GM12801 (cell line): ENCODE measurements around the gene LPP.

ENCODE experiments used
- TF ChIP-seq, protein P1 (sequence below): IDR thresholded peaks from one replicate; pipeline ENCODE4 v1.5.1; 2011; ENCODE audit warnings: control low read depth; ENCODE audit not compliant: insufficient read length; ENCODE audit errors: extremely low read depth

Gene LPP, protein sequence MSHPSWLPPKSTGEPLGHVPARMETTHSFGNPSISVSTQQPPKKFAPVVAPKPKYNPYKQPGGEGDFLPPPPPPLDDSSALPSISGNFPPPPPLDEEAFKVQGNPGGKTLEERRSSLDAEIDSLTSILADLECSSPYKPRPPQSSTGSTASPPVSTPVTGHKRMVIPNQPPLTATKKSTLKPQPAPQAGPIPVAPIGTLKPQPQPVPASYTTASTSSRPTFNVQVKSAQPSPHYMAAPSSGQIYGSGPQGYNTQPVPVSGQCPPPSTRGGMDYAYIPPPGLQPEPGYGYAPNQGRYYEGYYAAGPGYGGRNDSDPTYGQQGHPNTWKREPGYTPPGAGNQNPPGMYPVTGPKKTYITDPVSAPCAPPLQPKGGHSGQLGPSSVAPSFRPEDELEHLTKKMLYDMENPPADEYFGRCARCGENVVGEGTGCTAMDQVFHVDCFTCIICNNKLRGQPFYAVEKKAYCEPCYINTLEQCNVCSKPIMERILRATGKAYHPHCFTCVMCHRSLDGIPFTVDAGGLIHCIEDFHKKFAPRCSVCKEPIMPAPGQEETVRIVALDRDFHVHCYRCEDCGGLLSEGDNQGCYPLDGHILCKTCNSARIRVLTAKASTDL

DNA sequence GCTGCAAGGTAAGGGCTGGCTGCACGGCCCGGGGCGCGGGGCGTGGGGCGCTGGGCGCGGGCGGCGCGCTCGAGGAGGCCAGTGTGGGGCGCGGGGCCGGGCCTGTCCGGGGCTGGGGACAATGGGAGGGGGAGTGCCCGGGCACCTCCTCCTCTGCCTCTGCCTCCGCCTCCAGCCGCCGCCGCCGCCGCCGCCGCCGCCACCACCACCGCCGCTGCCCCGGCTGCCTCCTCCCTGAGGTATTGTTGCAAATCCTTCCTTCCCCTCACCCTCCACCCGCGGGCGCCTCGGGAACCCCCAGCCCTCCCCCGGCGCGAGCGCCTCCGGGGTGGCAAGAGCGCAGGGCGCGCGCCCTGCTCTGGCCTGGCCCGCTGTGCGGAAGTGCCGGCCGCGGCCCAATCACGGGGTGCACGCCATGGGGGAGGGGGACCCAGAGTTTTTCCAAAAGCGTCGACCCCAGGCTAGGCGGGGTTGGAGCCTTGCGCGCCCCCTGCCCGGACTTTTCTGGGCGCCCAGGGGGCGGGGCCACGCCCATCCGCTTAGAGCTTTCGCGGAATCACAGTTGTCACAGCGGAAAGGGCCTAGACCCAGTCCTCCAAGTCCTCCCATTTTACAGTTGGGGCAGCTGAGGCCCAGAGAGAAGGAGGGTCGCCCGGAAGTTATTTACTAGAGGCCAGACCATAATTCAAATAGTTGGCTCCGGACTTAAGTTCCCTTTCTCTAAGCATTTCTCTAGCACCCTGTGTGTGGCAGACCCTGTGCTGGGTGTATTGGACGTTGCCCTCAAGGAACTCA is at the start of gene LPP:
Gene LPP (plus strand): TSS at position 144 of the 795 bp plus-strand sequence. CDS start 251,964 bp downstream, outside the sequence.
- TF ChIP-seq, protein P1, sequence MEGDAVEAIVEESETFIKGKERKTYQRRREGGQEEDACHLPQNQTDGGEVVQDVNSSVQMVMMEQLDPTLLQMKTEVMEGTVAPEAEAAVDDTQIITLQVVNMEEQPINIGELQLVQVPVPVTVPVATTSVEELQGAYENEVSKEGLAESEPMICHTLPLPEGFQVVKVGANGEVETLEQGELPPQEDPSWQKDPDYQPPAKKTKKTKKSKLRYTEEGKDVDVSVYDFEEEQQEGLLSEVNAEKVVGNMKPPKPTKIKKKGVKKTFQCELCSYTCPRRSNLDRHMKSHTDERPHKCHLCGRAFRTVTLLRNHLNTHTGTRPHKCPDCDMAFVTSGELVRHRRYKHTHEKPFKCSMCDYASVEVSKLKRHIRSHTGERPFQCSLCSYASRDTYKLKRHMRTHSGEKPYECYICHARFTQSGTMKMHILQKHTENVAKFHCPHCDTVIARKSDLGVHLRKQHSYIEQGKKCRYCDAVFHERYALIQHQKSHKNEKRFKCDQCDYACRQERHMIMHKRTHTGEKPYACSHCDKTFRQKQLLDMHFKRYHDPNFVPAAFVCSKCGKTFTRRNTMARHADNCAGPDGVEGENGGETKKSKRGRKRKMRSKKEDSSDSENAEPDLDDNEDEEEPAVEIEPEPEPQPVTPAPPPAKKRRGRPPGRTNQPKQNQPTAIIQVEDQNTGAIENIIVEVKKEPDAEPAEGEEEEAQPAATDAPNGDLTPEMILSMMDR: no peak

DNA sequence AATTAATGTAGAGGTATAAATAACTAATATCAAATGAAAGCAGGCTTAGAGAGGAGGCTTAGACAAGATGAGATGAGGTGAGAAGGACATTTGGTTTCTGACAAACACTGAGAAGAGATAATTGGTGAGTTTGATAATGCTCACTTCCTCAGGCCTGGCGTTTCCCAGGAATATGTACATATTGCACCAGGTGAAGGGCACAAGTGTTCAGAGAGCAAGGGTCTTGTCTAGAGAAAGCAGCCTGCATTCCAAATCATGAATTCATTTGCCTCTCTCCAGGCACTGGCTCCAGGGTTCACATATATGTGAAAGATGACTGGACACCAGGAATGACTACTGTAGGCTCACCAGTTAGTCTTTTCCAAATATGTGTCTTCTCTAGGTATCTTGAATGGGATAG is 48.0 kb upstream of the LPP start:
- TF ChIP-seq, protein P1: no peak

DNA sequence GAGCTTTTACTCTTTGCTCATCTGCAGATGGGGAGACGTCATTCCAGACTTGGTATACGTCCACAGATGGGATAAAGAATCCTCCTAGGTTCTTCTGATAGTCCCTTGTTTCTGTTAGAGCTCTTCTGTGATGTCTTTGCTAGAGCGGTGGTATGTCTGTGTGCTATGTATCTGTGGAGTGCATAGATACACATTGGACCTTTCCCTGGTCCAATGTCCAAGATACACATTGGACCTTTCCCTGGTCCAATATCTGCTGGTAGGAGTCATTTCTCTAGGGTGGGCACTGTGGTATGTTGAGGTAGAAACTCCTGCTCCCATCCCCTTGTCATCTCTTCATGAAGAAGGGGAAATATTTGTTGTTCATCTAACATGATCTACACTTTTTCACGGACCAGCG is 47.5 kb upstream of the LPP start:
- TF ChIP-seq, protein P1: no peak

DNA sequence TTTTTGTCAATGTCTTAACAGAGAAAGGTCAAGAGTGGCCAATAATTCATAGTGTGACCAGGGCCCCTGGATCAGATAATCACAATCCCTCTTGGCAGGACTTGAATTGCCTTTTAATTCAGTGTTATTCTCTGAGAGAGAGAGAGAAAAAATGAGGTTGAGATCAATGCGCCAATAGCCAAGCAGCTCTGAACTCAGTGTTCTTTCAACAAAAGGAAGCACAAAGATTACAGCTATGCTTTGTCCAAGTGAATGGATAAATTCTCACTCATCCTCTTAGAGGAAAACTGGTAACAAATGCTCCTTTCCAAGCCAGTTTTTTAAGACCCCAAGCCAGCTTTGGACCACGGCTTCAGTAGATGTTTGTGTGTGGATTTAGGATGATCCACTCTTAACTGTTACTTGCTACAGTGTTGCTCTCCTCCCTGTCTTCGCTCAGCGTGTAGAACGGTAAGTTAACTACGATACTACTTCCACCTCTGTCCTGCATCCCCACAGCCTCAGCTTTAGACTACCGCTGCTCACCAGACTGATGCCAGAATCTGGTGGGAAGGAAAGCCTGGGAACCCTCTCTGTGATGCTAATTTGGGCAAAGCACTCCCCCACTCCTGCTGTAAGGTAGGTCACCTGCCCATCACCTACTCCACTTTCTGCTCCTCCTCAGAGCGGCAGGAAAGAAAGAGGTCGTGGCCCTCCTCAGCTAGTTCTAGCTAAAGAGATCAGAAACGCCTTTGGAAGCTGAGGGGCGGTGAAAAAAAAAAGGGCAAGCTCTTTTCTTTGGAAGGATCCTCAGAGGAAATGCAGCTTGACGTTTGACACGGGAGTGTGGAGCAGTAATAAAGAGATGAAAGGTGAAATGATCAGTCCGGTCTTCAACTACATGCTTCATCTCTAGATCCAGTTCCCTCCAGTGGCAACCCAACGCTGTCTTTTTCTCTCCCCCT is 46.8 kb upstream of the LPP start:
- TF ChIP-seq, protein P1: no peak

DNA sequence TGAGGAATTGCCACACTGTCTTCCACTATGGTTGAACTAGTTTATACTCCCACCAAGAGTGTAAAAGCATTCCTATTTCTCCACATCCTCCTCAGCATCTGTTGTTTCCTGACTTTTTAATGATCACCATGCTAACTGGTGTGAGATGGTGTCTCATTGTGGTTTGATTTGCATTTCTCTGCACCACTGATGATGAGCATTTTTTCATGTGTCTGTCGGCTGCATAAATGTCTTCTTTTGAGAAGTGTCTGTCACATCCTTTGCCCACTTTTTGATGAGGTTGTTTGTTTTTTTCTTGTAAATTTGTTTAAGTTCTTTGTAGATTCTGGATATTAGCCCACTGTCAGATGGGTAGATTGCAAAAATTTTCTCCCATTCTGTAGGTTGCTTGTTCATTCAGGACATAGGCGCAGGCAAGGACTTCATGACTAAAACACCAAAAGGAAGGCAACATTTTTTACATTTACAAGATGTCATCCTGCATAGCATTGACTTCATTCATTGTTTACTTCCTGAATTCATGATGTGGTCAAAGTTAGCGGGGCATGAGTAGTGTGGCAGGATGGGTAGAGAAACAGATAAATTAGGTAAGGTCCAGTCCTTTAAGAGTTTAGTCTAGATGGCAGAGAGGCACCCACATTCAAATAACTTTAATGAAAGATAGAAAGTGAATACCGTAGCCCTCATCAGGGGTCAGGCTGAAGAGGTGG is 45.1 kb upstream of the LPP start:
- TF ChIP-seq, protein P1: no peak

DNA sequence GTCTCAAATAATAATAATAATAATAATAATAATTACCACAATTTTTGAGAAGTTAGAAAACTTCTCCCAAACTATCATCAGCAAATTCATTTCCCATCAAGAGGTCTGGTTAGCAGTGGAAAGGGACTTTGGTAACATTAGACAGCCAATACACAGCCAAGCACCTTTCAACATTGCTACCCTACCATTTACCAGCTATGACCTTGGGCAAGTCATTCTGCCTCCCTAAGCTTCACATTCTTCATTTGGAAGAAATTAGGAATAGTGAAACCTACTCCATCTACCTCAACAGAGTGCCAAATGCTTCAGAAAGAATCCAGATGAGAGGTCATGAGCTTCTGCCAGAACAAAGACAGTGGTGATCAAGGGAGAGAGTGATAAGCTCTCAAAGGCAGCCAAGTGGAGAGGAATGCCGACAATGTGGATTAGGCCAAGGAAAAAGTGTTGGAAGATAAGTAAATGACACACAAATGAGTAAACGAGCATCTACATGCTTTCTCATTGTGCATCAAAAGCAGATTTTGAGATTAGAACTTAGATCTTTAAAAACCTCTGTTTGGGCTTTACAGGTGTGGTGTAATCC is 42.9 kb upstream of the LPP start:
- TF ChIP-seq, protein P1: no peak
